ENCODE data around the gene DNAJA1.
"Not testable (repeated sequence)": the region's sequence is repeated elsewhere in the genome, so short reads cannot be mapped to it uniquely, and the experiment has no call there.

- not testable (repeated sequence) for TF ChIP-seq EZH2 (IDR thresholded peaks at IDR 0.05; ENCODE audit: borderline replicate concordance, low read depth, low read length, poor library complexity, severe bottlenecking); CTCF (conservative IDR thresholded peaks at IDR 0.05; ENCODE audit: low read depth, low read length)
Observed at GRCh38 chr9:33005335-33005734, 19.7 kb upstream of the DNAJA1 start.

All from A673 (cell line).